Measurements from ENCODE around the gene SOX5. TPM values are rescaled to one million over a fixed set of nuclear protein-coding genes. Genes with fewer than 3 reads are reported as not detected.
"Not testable (repeated sequence)": the region's sequence is repeated elsewhere in the genome, so short reads cannot be mapped to it uniquely, and the experiment has no call there.

Gene SOX5
- total and polyA plus RNA-seq, 2 donors = 0.64 to 2.0 TPM

DNA sequence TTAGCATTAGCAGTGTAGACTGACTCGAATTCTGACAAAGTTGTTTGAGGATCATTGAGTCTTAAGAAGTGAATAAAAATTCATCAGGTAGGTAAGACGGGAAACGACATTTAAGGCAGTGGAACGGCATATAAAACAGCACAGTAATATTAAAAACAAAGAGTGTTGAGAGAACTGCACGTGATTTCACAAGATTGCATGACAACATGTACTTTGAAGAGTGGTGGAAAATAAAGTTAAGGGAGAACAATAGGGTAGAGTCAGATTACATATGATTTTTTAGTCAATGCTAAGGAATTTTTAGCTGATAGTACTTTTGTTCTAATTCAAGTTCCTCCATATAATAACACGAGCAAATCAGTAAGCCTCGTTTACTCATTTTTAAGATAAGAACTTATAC is 115.4 kb downstream of the SOX5 start:
- H3K27ac ChIP-seq (ENCODE audit: low read depth in 1 of 2, low read length in 1 of 2) = no peak overlapping the region
- no peaks in the 10 kb centered on the region for H3K27me3 ChIP-seq (ENCODE audit: control insufficient read depth in 2 of 2, insufficient read depth in 1 of 2, low read length in 1 of 2)
- no peaks in the 10 kb centered on the region for H3K36me3 ChIP-seq (ENCODE audit: control insufficient read depth in 2 of 2, insufficient read depth in 2 of 2, low read length in 1 of 2)
- no peaks in the 10 kb centered on the region for H3K9me3 ChIP-seq (ENCODE audit: control insufficient read depth in 2 of 2, insufficient read depth in 1 of 2, low read length in 1 of 2)
- no peaks in the 10 kb centered on the region for H3K4me1 ChIP-seq (ENCODE audit: control insufficient read depth in 2 of 2, insufficient read depth in 2 of 2, low read length in 2 of 2)
- WGBS = 93% methylated on average over 7 of the region's 7 CpGs
- no peak overlapping the region for H3K4me3 ChIP-seq (ENCODE audit: low read length in 2 of 2)
- no peak for DNase-seq (ENCODE audit: low read depth in 6 of 9, low spot score in 9 of 9)

DNA sequence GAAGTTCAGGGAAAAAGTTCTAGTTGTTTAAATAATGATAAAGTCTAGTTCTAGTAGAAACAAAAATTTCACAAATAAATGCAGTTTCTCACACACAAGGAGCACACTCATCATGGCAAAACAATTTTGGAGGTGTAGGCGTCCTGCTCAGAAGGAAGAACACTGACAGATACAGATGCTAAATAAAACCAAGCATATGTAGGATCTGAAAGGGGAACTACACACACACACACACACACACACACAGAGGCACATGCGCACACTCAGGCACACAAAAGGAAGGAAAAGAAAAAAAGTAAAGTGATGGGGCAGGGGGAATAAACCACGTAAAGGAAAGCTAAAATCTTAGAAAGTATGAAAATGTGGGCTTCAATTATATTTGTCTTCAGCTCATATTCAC is 117.7 kb downstream of the SOX5 start:
- Histone ChIP-seq H3K4me1 (ENCODE audit: control insufficient read depth in 2 of 2, insufficient read depth in 2 of 2, low read length in 2 of 2) (no peaks in the 10 kb centered on the region), H3K9me3 (ENCODE audit: control insufficient read depth in 2 of 2, insufficient read depth in 1 of 2, low read length in 1 of 2) (no peaks in the 10 kb centered on the region), H3K27ac (ENCODE audit: low read depth in 1 of 2, low read length in 1 of 2) (no peak overlapping the region), H3K4me3 (ENCODE audit: low read length in 2 of 2) (no peak overlapping the region), H3K27me3 (ENCODE audit: control insufficient read depth in 2 of 2, insufficient read depth in 1 of 2, low read length in 1 of 2) (no peaks in the 10 kb centered on the region), H3K36me3 (ENCODE audit: control insufficient read depth in 2 of 2, insufficient read depth in 2 of 2, low read length in 1 of 2) (no peaks in the 10 kb centered on the region)
- 13% methylated on average over 3 of the region's 3 CpGs for WGBS
- no peak for DNase-seq (ENCODE audit: low read depth in 6 of 9, low spot score in 9 of 9)

DNA sequence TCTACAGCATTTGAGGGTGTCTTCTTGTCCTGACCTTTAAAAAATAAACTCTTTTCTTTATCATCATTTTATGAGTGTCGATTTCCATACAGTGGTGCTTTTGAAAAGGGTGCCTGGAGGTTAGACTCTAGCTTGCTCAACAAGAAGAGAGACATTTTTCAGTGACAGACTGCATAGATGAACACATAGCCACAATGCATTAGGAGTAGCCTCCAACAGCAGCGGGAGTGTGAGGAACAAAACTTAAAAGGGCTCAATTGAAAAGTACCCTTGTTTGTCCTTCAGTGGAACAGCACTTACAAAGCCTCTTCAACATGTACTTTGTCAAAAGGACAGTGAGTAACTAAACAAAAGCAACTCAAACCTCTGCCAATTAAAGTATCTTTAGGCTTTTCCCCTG is 119.3 kb downstream of the SOX5 start:
- H3K36me3 ChIP-seq (ENCODE audit: control insufficient read depth in 2 of 2, insufficient read depth in 2 of 2, low read length in 1 of 2) = no peaks in the 10 kb centered on the region
- WGBS = 86% methylated on average over 2 of the region's 2 CpGs
- H3K9me3 ChIP-seq (ENCODE audit: control insufficient read depth in 2 of 2, insufficient read depth in 1 of 2, low read length in 1 of 2) = no peaks in the 10 kb centered on the region
- no peak overlapping the region for H3K4me3 ChIP-seq (ENCODE audit: low read length in 2 of 2)
- no peaks in the 10 kb centered on the region for H3K4me1 ChIP-seq (ENCODE audit: control insufficient read depth in 2 of 2, insufficient read depth in 2 of 2, low read length in 2 of 2)
- no peak for DNase-seq (ENCODE audit: low read depth in 6 of 9, low spot score in 9 of 9)
- no peak overlapping the region for H3K27ac ChIP-seq (ENCODE audit: low read depth in 1 of 2, low read length in 1 of 2)
- H3K27me3 ChIP-seq (ENCODE audit: control insufficient read depth in 2 of 2, insufficient read depth in 1 of 2, low read length in 1 of 2) = no peaks in the 10 kb centered on the region

DNA sequence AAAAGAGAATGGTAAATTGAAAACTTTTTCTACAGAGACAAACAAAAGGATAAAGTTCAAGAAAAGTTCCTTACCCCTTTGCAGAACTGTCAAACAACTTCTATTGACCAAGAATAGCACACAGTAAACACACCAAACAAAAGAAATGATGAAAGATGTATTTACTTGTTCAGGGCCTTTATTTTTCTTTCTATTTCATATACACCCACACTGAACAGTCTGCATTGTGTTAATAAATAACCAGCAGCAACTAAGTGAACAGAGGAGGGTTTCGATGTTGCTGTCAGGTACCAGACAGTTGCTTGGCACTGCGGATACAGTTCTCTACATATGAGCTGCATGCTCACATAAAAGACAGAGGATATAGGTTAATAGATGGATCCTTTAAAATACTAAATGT is 122.1 kb downstream of the SOX5 start:
- Histone ChIP-seq H3K36me3 (ENCODE audit: control insufficient read depth in 2 of 2, insufficient read depth in 2 of 2, low read length in 1 of 2) (no peaks in the 10 kb centered on the region), H3K4me1 (ENCODE audit: control insufficient read depth in 2 of 2, insufficient read depth in 2 of 2, low read length in 2 of 2) (no peaks in the 10 kb centered on the region), H3K27ac (ENCODE audit: low read depth in 1 of 2, low read length in 1 of 2) (no peak overlapping the region), H3K27me3 (ENCODE audit: control insufficient read depth in 2 of 2, insufficient read depth in 1 of 2, low read length in 1 of 2) (no peaks in the 10 kb centered on the region), H3K9me3 (ENCODE audit: control insufficient read depth in 2 of 2, insufficient read depth in 1 of 2, low read length in 1 of 2) (no peaks in the 10 kb centered on the region), H3K4me3 (ENCODE audit: low read length in 2 of 2) (no peak overlapping the region)
- no peak for DNase-seq (ENCODE audit: low read depth in 6 of 9, low spot score in 9 of 9)
- WGBS = 98% methylated on average over 2 of the region's 2 CpGs

DNA sequence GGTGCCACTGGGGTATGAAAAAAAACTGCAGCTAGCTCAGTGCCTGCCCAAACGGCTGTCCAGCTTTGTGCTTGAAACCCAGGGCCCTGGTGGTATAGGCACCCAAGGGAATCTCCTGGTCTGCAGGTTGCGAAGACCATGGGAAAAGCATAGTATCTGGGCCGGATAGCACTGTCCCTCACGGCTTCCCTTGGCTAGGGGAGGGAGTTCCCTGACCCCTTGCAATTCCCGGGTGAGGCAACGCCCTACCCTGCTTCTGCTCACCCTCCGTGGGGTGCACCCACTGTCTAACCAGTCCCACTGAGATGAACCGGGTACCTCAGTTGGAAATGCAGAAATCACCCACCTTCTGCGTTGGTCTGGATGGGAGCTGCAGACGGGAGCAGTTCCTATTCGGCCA is 124.3 kb downstream of the SOX5 start:
- not testable (repeated sequence) for H3K4me1 ChIP-seq (ENCODE audit: control insufficient read depth in 2 of 2, insufficient read depth in 2 of 2, low read length in 2 of 2); H3K36me3 ChIP-seq (ENCODE audit: control insufficient read depth in 2 of 2, insufficient read depth in 2 of 2, low read length in 1 of 2); H3K27ac ChIP-seq (ENCODE audit: low read depth in 1 of 2, low read length in 1 of 2); H3K27me3 ChIP-seq (ENCODE audit: control insufficient read depth in 2 of 2, insufficient read depth in 1 of 2, low read length in 1 of 2); H3K4me3 ChIP-seq (ENCODE audit: low read length in 2 of 2); H3K9me3 ChIP-seq (ENCODE audit: control insufficient read depth in 2 of 2, insufficient read depth in 1 of 2, low read length in 1 of 2); DNase-seq (ENCODE audit: low read depth in 6 of 9, low spot score in 9 of 9)
- 95% methylated on average over 11 of the region's 11 CpGs for WGBS

DNA sequence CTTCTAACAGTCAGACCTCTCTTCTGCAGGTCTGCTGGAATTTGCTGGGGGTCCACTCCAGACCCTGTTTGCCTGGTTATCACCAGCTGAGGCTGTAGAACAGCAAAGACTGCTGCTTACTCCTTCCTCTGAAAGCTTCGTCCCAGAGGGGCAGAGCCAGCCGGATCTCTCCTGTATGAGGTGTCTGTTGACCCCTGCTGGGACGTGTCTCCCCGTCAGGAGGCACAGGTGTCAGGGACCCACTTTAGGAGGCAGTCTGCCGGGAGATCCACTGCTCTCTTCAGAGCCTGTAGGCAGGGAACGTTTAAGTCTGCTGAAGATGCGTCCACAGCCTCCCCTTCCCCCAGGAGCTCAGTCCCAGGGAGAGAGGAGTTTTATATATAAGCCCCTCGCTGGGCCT is 125.1 kb downstream of the SOX5 start:
- Histone ChIP-seq H3K4me3 (ENCODE audit: low read length in 2 of 2) (no peak overlapping the region), H3K9me3 (ENCODE audit: control insufficient read depth in 2 of 2, insufficient read depth in 1 of 2, low read length in 1 of 2) (no peaks in the 10 kb centered on the region), H3K27ac (ENCODE audit: low read depth in 1 of 2, low read length in 1 of 2) (no peak overlapping the region), H3K27me3 (ENCODE audit: control insufficient read depth in 2 of 2, insufficient read depth in 1 of 2, low read length in 1 of 2) (no peaks in the 10 kb centered on the region), H3K4me1 (ENCODE audit: control insufficient read depth in 2 of 2, insufficient read depth in 2 of 2, low read length in 2 of 2) (no peaks in the 10 kb centered on the region), H3K36me3 (ENCODE audit: control insufficient read depth in 2 of 2, insufficient read depth in 2 of 2, low read length in 1 of 2) (no peaks in the 10 kb centered on the region)
- no peak for DNase-seq (ENCODE audit: low read depth in 6 of 9, low spot score in 9 of 9)
- WGBS = 97% methylated on average over 8 of the region's 8 CpGs

DNA sequence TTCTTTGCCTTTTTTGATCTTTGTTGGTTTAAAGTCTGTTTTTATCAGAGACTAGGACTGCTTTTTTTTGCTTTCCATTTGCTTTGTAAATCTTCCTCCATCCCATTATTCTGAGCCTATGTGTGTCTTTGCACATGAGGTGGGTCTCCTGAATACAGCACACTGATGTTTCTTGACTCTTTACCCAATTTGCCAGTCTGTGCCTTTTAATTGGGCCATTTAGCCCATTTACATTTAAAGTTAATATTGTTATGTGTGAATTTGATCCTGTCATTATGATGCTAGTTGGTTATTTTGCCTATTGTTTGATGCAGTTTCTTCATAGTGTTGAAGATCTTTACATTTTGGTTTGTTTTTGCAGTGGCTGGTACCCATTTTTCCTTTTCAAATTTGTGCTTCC is 126.6 kb downstream of the SOX5 start:
- H3K36me3 ChIP-seq (ENCODE audit: control insufficient read depth in 2 of 2, insufficient read depth in 2 of 2, low read length in 1 of 2); H3K27me3 ChIP-seq (ENCODE audit: control insufficient read depth in 2 of 2, insufficient read depth in 1 of 2, low read length in 1 of 2): not testable (repeated sequence)

DNA sequence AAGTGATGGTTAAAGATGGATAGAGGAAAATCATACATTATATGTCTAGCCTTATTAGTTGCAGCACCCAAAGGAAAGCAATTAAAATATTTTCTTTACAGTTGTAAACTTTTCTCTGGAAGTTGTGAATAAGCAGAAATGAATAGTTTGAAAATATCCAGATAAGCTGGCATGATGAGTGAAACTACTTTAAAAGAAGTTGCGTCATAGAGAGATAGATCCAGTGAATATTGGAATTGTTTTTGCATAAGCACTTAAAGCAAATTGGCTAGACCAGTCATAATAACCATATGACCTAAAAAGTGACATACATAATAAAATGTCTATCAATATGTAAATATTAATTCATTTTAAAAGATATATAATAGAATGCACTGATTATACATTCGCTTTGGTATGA is 132.1 kb downstream of the SOX5 start:
- H3K36me3 ChIP-seq (ENCODE audit: control insufficient read depth in 2 of 2, insufficient read depth in 2 of 2, low read length in 1 of 2) = no peaks in the 10 kb centered on the region
- no peaks in the 10 kb centered on the region for H3K4me1 ChIP-seq (ENCODE audit: control insufficient read depth in 2 of 2, insufficient read depth in 2 of 2, low read length in 2 of 2)
- DNase-seq (ENCODE audit: low read depth in 6 of 9, low spot score in 9 of 9) = no peak
- no peak overlapping the region for H3K27ac ChIP-seq (ENCODE audit: low read depth in 1 of 2, low read length in 1 of 2)
- H3K9me3 ChIP-seq (ENCODE audit: control insufficient read depth in 2 of 2, insufficient read depth in 1 of 2, low read length in 1 of 2) = no peaks in the 10 kb centered on the region
- 96% methylated on average over 2 of the region's 2 CpGs for WGBS
- no peak overlapping the region for H3K4me3 ChIP-seq (ENCODE audit: low read length in 2 of 2)
- H3K27me3 ChIP-seq (ENCODE audit: control insufficient read depth in 2 of 2, insufficient read depth in 1 of 2, low read length in 1 of 2) = no peaks in the 10 kb centered on the region

More for the DNA sequence above, 126.6 kb downstream of the SOX5 start:
- not testable (repeated sequence) for H3K4me3 ChIP-seq (ENCODE audit: low read length in 2 of 2); H3K9me3 ChIP-seq (ENCODE audit: control insufficient read depth in 2 of 2, insufficient read depth in 1 of 2, low read length in 1 of 2); DNase-seq (ENCODE audit: low read depth in 6 of 9, low spot score in 9 of 9); H3K27ac ChIP-seq (ENCODE audit: low read depth in 1 of 2, low read length in 1 of 2); H3K4me1 ChIP-seq (ENCODE audit: control insufficient read depth in 2 of 2, insufficient read depth in 2 of 2, low read length in 2 of 2)

DNA sequence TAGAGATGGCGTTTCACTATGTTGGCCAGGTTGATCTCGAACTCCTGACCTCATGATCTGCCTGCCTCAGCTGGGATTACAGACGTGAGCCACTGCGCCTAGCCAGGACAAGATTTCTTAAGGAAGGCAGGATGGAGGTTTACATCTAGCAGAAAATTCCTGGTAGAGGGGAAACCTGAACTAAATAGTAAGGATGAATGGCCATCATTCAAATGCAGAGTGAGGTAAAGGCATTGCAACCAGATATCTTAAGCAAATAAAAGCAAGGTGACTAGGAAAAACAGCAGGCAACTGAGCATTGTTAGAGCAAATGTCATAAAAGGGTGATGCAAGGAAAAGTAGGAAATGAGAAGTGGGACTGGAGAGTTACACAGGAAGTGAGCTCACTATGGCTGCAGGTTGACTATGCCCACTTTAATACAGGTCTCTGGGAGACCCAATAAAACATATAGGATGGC is 133.0 kb downstream of the SOX5 start:
- H3K27me3 ChIP-seq (ENCODE audit: control insufficient read depth in 2 of 2, insufficient read depth in 1 of 2, low read length in 1 of 2) = no peaks in the 10 kb centered on the region
- no peaks in the 10 kb centered on the region for H3K4me1 ChIP-seq (ENCODE audit: control insufficient read depth in 2 of 2, insufficient read depth in 2 of 2, low read length in 2 of 2)
- 91% methylated on average over 4 of the region's 4 CpGs for WGBS
- no peak for DNase-seq (ENCODE audit: low read depth in 6 of 9, low spot score in 9 of 9)
- no peak overlapping the region for H3K4me3 ChIP-seq (ENCODE audit: low read length in 2 of 2)
- no peaks in the 10 kb centered on the region for H3K36me3 ChIP-seq (ENCODE audit: control insufficient read depth in 2 of 2, insufficient read depth in 2 of 2, low read length in 1 of 2)
- H3K27ac ChIP-seq (ENCODE audit: low read depth in 1 of 2, low read length in 1 of 2) = no peak overlapping the region
- H3K9me3 ChIP-seq (ENCODE audit: control insufficient read depth in 2 of 2, insufficient read depth in 1 of 2, low read length in 1 of 2) = no peaks in the 10 kb centered on the region

DNA sequence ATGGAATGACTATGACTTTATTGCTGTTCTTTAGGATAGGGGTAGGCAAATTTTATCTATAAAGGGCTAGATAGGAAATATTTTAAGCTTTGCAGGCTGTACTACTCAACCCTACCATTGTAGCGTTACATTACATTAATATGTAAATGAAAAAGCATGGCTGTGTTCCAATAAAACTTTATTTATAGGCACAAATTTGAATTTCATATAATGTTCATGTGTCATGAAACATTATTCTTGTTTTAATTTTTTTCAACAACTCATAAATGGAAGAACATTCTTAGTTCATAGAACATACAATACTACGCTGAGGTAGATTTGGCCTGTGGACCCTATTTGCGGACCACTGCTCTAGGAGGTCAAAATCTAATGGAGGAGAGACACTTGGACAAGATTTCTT is 133.7 kb downstream of the SOX5 start:
- H3K9me3 ChIP-seq (ENCODE audit: control insufficient read depth in 2 of 2, insufficient read depth in 1 of 2, low read length in 1 of 2) = no peaks in the 10 kb centered on the region
- 98% methylated on average over 3 of the region's 3 CpGs for WGBS
- no peaks in the 10 kb centered on the region for H3K27me3 ChIP-seq (ENCODE audit: control insufficient read depth in 2 of 2, insufficient read depth in 1 of 2, low read length in 1 of 2)

More for the DNA sequence above, 133.7 kb downstream of the SOX5 start:
- H3K4me1 ChIP-seq (ENCODE audit: control insufficient read depth in 2 of 2, insufficient read depth in 2 of 2, low read length in 2 of 2) = no peaks in the 10 kb centered on the region
- no peak overlapping the region for H3K4me3 ChIP-seq (ENCODE audit: low read length in 2 of 2)
- H3K36me3 ChIP-seq (ENCODE audit: control insufficient read depth in 2 of 2, insufficient read depth in 2 of 2, low read length in 1 of 2) = no peaks in the 10 kb centered on the region
- no peak overlapping the region for H3K27ac ChIP-seq (ENCODE audit: low read depth in 1 of 2, low read length in 1 of 2)
- DNase-seq (ENCODE audit: low read depth in 6 of 9, low spot score in 9 of 9) = no peak

Data from thymus (tissue), 11 donors.